Upper lobe of left lung (tissue), 6 donors: ENCODE data around the gene CENPX. TPM values are rescaled to one million over a fixed set of nuclear protein-coding genes. Genes with fewer than 3 reads are reported as not detected.
A peak's percentile ranks its signal among the peaks of the same experiment; 100 is the strongest.

Experiments
- ATAC-seq, 2 donors: fragments of 200-7000 bp; cut with Tn5 transposase; one replicate each; pipeline ENCODE4 v1.9.1; 2022; ENCODE audit warnings: mild to moderate bottlenecking in 2 of 2, moderate library complexity in 2 of 2; ENCODE audit not compliant: low FRiP score in 2 of 2
- DNase-seq, 2 donors: peaks; one replicate each; pipeline ENCODE4 v3.0.0-alpha.2; 2019 to 2020
- H3K27ac ChIP-seq, 4 donors: fragments of 200-600 bp; sonication (generic); one replicate each; pipeline ENCODE4 v1.5.1; 2016 to 2019
- H3K27me3 ChIP-seq, 4 donors: fragments of 200-600 bp; sonication (generic); one replicate each; pipeline ENCODE4 v1.5.1; 2017 to 2019
- H3K36me3 ChIP-seq, 4 donors: fragments of 200-600 bp; sonication (generic); one replicate each; pipeline ENCODE4 v1.5.1; 2016 to 2019
- H3K4me1 ChIP-seq, 4 donors: fragments of 200-600 bp; sonication (generic); one replicate each; pipeline ENCODE4 v1.5.1; 2018 to 2019
- H3K4me3 ChIP-seq, 4 donors: fragments of 200-600 bp; sonication (generic); one replicate each; pipeline ENCODE4 v1.5.1; 2017 to 2019; ENCODE audit warnings: mild to moderate bottlenecking in 2 of 4, moderate library complexity in 1 of 4
- H3K9me3 ChIP-seq, 4 donors: fragments of 200-600 bp; sonication (generic); one replicate each; pipeline ENCODE4 v1.5.1; 2018 to 2019
- CTCF ChIP-seq, 6 experiments: fragments of 450-650 bp in 4 of 6; fragments of 200-600 bp in 2 of 6; sonication (generic) in 2 of 6; IDR thresholded peaks; one replicate each; pipeline ENCODE4 v1.5.1; 2016 to 2019; ENCODE audit warnings: antibody characterized with exemption in 6 of 6
- EP300 ChIP-seq, 4 donors: sonication (generic); formaldehyde crosslinking; IDR thresholded peaks; one replicate each; pipeline ENCODE4 v1.5.1; 2017; ENCODE audit warnings: antibody characterized with exemption in 4 of 4, control low read depth in 2 of 4
- POLR2A ChIP-seq, 4 donors: fragments of 450-650 bp; IDR thresholded peaks; one replicate each; pipeline ENCODE4 v1.5.1; 2016 to 2017; ENCODE audit warnings: antibody characterized with exemption in 4 of 4, mild to moderate bottlenecking in 2 of 4
- POLR2AphosphoS5 ChIP-seq, 2 donors: sonication (generic); formaldehyde crosslinking; IDR thresholded peaks; one replicate each; pipeline ENCODE4 v1.5.1; 2017; ENCODE audit warnings: antibody characterized with exemption in 2 of 2
- WGBS, 2 donors: methylation state at CpG; one replicate each; pipeline ENCODE4 v1.1.5; 2017 to 2018; 5-methylcytosine and 5-hydroxymethylcytosine counted together
- total RNA-seq, 6 donors: library from RNA; depleted of rRNA in 4 of 6; stranded (reverse); fragments of >200 nt in 4 of 6; gene quantifications; one replicate each; pipeline versions ENCODE4 v1.1.0 to v1.2.1, GENCODE V29; 2016 to 2021
- donor health status: DM: no; HTN: no; CAD: no; lungs with moderate emphysema.
- donor health status: DM: no; HTN: yes; CAD: no; lungs with severe emphysema.

Gene CENPX
- total RNA-seq, 6 donors from 2014 or later, result 24.1 to 60.5 (median 47.8) TPM

- no peak for ATAC-seq
- no peaks in the 10 kb centered on the region for H3K9me3 ChIP-seq
These were observed 7.2 kb downstream of the CENPX start for GRCh38 chr17:82015311-82015971.

GRCh38 chr17:82014971-82015310 is 7.7 kb downstream of the CENPX start:
- H3K4me1 ChIP-seq, result peaks cover 0 to 57% (median 28%) of the 10 kb centered on the region in 4 donors
- ATAC-seq, result no peak
- DNase-seq, result peak in 1 of 2 donors; percentile 78
- no peak overlapping the region for H3K4me3 ChIP-seq
- WGBS, 2 donors, result 81 to 91% methylated on average over 9 to 12 of the region's 13 CpGs
- no peaks in the 10 kb centered on the region for H3K9me3 ChIP-seq
- peaks cover 0 to 31% (median 7%) of the 10 kb centered on the region in 4 donors for H3K36me3 ChIP-seq
- no peaks in the 10 kb centered on the region for H3K27me3 ChIP-seq
- H3K27ac ChIP-seq, result peak overlapping the region; percentile 21 to 91 (median 79)
- TF ChIP-seq CTCF (IDR thresholded peaks at IDR 0.05) (no peak), POLR2AphosphoS5 (IDR thresholded peaks at IDR 0.05) (no peak), EP300 (IDR thresholded peaks at IDR 0.05) (no peak), POLR2A (IDR thresholded peaks at IDR 0.05) (no peak)

More at GRCh38 chr17:82015311-82015971, 7.2 kb downstream of the CENPX start:
- TF ChIP-seq CTCF (IDR thresholded peaks at IDR 0.05), result no peak
- H3K4me1 ChIP-seq, result peaks cover 0 to 59% (median 30%) of the 10 kb centered on the region in 4 donors
- H3K27me3 ChIP-seq, result no peaks in the 10 kb centered on the region
- H3K27ac ChIP-seq, result peak overlapping the region in 2 of 4 donors; percentile 82 to 91
- WGBS, 2 donors, result 74 to 78% methylated on average over 11 to 23 of the region's 24 CpGs
- H3K4me3 ChIP-seq, result no peak overlapping the region
- peak in 1 of 2 donors; percentile 70 for DNase-seq
- peaks cover 0 to 31% (median 7%) of the 10 kb centered on the region in 4 donors for H3K36me3 ChIP-seq

- Histone ChIP-seq H3K9me3 (no peaks in the 10 kb centered on the region), H3K4me3 (peak overlapping the region in 2 of 4 donors; percentile 12 to 18), H3K4me1 (peaks cover 0 to 52% (median 23%) of the 10 kb centered on the region in 4 donors), H3K27me3 (no peaks in the 10 kb centered on the region), H3K36me3 (peaks cover 0 to 32% (median 7%) of the 10 kb centered on the region in 4 donors), H3K27ac (peak overlapping the region; percentile 21 to 91 (median 79))
- TF ChIP-seq CTCF (IDR thresholded peaks at IDR 0.05) (peak in 3 of 6 experiments; percentile 4 to 21 (median 18)), POLR2A (IDR thresholded peaks at IDR 0.05) (no peak), EP300 (IDR thresholded peaks at IDR 0.05) (no peak)
- DNase-seq (peak; percentile 61 to 85), ATAC-seq (peak in 1 of 2 donors; percentile 5)
- WGBS, 2 donors, result 57 to 67% methylated on average over 1 to 23 of the region's 23 CpGs
These were observed 8.2 kb downstream of the CENPX start for GRCh38 chr17:82014432-82014831.

DNA sequence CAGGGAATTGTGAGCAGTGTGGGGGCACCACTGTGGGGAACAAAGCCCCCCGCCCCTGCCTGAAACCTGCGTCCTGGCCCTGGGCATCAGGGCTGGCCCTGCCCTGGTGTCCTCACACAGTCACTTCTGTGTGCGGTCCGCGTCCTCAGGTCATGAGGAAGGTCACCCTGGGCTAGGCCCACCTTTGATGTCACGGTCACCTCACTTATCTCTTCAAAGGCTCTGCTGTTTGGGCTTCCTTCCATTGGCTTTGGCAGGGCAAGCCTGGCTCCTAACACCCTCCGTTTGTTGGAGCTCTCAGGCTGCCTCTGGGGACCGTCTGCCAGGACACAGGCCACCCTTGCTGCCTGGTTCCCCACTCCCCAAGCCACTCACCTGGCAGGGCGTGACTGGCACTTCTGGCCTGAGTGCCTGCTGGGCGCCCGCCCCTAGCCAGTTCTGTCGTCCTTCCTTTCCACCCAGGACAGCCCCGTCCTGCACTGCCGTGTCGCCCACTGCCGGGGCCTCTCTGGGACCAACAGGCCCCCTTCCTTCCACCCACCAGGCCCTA is 8.8 kb downstream of the CENPX start:
- Histone ChIP-seq H3K9me3 (no peaks in the 10 kb centered on the region), H3K4me3 (peak overlapping the region in 2 of 4 donors; percentile 12 to 18), H3K27me3 (no peaks in the 10 kb centered on the region), H3K36me3 (peaks cover 0 to 33% (median 7%) of the 10 kb centered on the region in 4 donors), H3K27ac (peak overlapping the region; percentile 75 to 91 (median 79)), H3K4me1 (peaks cover 0 to 47% (median 20%) of the 10 kb centered on the region in 4 donors)
- 68 to 75% methylated on average over 13 to 15 of the region's 16 CpGs for WGBS, 2 donors
- DNase-seq (peak; percentile 82 to 85), ATAC-seq (peak in 1 of 2 donors; percentile 56)
- TF ChIP-seq CTCF (IDR thresholded peaks at IDR 0.05), result no peak
- TF ChIP-seq POLR2A (IDR thresholded peaks at IDR 0.05), result peak in 2 of 4 donors; percentile 26 to 79
- no peak for TF ChIP-seq EP300 (IDR thresholded peaks at IDR 0.05)
- TF ChIP-seq POLR2AphosphoS5 (IDR thresholded peaks at IDR 0.05), result peak in 1 of 2 donors; percentile 56
